DMS114 treated with DMSO at 0.1 percent for 48 hours (cell line): ENCODE results near the gene AFDN.

Experiments used
- DNase-seq: peaks from one replicate; lab custom pipeline; 2025; ENCODE audit not compliant: unreplicated experiment; lab: John Stamatoyannopoulos, UW

The AFDN gene

GRCh38 chr6:167946007-167946406 is 119.3 kb downstream of the AFDN start:
- DNase-seq: no peak

- no peak for DNase-seq
These were observed 119.9 kb downstream of the AFDN start for GRCh38 chr6:167946604-167947003.

DNA sequence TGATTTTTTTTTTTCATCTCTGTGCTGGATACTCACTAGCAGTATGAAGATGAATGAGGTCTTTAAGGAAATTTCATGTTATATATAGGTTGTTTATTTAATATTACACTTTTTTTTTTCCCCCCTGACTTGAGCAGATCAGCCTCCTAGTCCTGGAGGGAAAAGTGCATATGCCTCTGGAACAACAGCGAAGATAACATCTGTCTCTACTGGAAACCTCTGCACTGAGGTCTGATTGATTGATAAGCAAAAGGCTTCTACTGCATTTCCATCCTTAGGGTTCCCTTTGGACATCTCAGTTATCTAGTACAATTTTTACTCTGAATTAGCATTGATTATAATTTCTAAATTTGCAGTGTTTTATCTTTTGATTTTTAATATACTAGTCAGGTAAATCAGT is 121.0 kb downstream of the AFDN start:
- DNase-seq: no peak

- no peak for DNase-seq
These were observed 122.0 kb downstream of the AFDN start for GRCh38 chr6:167948716-167949115.

DNA sequence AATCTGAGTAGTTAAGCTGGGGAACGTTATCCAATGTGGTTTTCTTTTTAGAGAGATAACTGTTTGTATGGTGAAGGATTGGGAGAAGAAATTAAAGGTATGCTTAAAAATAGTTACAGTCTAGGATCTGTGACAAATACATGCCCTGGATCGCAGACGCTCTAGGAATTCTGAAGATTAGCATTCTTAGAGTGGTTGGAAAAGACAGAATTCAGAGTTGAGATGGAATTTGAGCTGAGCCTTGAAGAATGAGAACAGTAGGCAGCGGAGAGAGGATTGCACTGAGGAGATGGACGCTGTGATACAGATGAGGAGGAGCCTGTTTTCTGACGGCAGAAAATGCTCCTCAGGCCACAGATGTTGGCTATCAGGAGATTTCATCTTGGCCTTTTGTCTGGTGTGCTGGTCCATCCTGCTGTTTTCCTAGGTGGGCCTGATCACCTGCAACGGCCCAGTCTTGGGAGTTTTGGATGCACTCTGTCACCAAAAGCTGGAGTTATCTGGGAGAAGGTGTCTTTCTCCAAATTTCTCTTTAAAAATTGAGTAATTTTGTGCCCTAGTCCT is 122.5 kb downstream of the AFDN start:
- DNase-seq: no peak

DNA sequence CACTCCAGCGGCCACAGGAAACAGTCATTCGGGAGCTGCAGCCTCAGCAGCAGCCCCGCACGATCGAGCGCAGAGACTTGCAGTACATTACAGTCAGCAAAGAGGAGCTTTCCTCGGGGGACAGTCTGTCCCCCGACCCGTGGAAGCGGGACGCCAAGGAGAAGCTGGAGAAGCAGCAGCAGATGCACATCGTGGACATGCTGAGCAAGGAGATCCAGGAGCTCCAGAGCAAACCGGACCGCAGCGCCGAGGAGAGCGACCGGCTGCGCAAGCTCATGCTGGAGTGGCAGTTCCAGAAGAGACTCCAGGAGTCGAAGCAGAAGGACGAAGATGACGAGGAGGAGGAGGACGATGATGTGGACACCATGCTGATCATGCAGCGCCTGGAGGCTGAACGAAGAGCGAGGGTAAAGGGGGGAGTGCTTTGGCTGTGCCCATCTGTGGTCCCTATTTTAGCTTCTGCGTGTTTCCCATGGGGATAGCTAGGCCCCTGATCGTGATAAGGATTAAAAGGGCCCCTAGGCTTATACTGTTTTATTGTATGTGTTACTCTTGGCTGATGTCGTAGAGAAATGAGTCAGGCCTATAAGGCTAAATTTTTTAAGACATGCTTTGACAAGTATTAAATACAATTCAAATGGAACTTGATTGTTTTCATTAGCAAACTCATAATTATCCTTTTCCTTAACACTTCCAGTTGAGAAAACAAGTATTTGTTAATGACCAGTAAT is 125.2 kb downstream of the AFDN start:
- no peak for DNase-seq

DNA sequence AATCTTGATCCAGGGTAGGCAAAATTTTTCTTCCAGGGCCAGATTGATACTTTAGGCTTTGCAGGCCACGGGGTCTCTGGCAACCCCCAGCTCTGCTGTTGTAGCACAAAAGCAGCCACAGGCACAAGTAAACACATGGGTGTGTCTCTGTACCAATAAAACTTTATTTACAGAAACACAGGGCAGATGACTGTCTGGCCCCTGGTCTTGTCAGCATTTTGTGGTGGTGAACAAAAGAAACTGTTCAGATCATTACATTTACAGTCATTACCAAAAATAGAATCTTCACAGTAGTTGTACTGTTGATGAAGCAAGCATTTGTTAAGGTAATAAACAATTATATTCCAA is 125.8 kb downstream of the AFDN start:
- no peak for DNase-seq

GRCh38 chr6:167953551-167953950 is 126.8 kb downstream of the AFDN start:
- no peak for DNase-seq

DNA sequence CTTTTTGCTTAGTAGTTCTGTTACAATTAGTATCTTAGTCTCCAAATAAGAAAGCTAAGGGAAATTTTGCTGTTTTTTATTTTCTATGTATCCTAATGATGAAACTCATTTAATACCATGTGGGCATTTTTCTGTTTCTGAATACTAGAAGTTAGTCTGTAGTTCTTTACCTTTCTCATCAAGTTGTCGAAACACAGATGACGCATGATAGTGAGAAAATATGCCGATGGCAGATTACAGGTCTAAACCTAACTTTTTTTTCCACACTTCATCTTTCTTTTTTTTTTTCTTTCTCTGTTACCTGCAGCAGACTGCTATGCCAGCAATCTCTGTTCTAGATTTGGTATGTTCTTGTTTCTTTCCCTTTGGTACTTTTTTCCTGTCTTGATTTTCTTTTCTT is 127.4 kb downstream of the AFDN start:
- no peak for DNase-seq

GRCh38 chr6:167956491-167956890 is 129.8 kb downstream of the AFDN start:
- no peak for DNase-seq

GRCh38 chr6:167956983-167957492 is 130.3 kb downstream of the AFDN start:
- no peak for DNase-seq

DNA sequence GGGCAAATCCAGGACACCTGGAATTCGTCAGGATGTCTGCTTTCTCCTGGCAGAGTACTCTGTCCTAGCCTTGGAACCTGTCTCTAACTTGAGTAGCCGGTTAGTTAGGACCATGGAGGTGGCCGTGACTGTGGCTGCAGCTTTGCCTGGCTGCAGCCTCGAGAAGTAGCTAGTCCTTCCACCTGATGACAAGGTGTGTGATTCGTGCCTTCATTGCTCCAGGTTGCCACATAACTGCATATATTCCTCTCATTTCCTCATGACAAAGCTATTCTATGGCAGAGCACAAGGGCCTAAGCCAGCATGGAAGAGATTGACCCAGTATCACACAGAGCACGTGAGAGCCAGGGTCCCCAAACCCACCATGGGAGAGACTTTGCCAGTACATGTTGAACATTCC is 130.9 kb downstream of the AFDN start:
- DNase-seq: no peak

GRCh38 chr6:167960579-167960978 is 133.9 kb downstream of the AFDN start:
- no peak for DNase-seq

GRCh38 chr6:167962711-167963110 is 136.0 kb downstream of the AFDN start:
- no peak for DNase-seq

DNA sequence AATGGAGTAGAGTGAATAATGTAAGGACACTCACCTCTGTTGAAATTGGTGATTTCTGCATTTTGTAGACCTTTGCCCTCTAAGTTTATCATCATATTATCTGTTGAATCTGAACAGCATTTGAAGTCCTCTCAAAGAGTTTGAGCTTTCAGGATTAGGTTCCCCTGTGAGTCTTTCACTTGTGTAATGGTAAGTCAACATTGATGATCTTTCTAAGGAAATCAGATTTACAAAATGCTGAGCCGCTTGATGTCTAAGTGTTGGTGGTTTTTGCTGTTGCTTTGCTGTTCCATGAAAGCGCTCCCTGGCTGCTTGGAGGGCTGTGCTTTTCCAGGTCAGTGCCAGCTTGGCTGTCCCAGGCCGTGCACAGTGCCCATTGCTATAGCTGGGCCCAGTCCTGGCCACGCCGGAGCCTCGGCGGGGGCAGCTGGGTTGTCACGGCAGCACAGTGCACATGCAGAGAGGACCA is 136.9 kb downstream of the AFDN start:
- no peak for DNase-seq

GRCh38 chr6:167965592-167966539 is 139.2 kb downstream of the AFDN start:
- no peak for DNase-seq

DNA sequence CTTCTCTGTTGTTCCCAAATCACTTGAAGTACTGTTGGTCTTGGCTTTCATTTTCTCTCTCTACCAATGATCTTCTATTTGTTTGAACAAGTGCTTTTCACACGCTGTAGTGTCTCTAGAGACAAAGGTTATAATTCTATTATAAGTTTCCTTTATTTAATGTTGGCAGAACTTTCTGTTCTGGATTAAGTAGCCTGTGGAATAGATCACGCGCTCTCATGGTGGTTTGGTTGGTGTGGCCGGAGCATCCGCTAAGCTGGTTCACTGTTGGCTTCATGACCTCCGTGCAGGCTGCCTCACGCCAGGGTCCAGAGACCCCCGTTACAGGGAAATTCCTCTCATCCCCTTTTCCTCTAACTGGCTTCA is 139.8 kb downstream of the AFDN start:
- DNase-seq: no peak

GRCh38 chr6:167968091-167968490 is 141.4 kb downstream of the AFDN start:
- DNase-seq: no peak

- no peak for DNase-seq
These were observed 143.5 kb downstream of the AFDN start for GRCh38 chr6:167970230-167970629.

DNA sequence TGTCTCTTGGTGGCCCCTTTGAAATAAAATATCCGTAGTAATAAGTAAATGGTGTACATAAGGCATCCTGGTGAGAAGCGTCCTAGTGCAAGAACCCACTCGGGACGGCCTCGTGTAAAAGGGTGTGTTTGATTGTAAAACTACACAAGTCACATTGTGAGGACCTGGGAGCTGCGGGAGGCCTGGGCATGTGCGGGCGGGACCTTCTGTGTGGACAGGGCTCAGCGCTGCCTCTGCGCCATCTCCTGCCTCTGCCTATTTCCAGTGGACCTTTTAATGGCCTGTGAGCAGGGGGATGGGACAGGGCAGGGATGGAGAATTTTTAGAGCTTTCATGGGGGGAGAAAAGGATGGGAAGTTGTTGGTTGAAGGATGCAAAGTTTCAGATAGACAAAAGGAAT is 145.5 kb downstream of the AFDN start:
- DNase-seq: no peak

DNA sequence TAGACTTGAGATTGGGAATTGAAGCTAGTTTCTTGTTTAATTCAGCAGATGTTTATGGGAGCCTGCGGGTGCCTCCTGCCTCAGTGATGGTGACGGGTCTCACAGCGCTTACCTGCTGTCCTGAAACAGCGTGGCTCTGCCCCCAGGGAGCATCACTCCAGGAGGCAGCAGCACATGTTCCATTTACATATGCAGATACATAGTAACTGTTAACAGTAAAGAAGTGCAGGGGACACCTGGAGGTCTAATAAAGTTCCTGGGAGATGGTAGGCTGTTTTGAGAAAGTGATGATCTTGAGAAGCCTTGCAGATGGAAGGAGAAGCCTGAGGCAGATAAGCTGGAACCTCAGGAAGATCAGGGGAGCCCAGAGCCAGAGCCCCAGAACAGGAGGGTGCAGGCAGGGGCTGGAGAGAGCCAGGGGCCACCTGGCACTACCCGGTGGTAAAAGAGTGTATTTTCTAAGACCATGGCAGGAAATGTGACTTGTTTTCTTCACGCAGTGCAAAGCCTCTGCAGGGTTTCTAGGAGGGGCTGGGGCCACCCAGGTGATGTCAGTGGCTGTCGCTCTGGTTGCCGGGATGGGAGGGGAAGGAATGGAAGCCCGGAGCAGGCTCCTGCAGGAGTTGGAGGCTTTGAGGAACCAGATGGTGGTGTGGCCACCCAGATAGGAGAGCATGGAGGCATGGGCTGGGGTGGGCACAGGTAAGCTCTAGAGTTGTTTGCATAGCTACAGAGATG is 146.6 kb downstream of the AFDN start:
- no peak for DNase-seq
